Neural progenitor cell (in vitro differentiated cells): Measurements from ENCODE around the gene PPP4C. TPM values are rescaled to one million over a fixed set of nuclear protein-coding genes. Genes with fewer than 3 reads are reported as not detected.

Experiments used
- DNase-seq: peaks from one replicate; pipeline ENCODE4 v3.0.0-alpha.2; 2016; ENCODE audit warnings: low spot score
- H2AFZ ChIP-seq: fragments of 200-600 bp; sonication (generic); replicated peaks from 2 replicates; pipeline ENCODE4 v1.6.1; 2016; ENCODE audit warnings: antibody characterized with exemption
- H3F3A ChIP-seq: fragments of 200-600 bp; sonication (generic); 2 replicates; pipeline ENCODE4 v1.6.1; 2016; ENCODE audit warnings: antibody characterized with exemption, low read depth
- H3K27ac ChIP-seq: fragments of 200-600 bp; sonication (generic); 2 replicates; pipeline ENCODE4 v1.5.1; 2016; ENCODE audit warnings: mild to moderate bottlenecking
- H3K27me3 ChIP-seq: fragments of 200-600 bp; sonication (generic); 2 replicates; pipeline ENCODE4 v1.6.1; 2016; ENCODE audit warnings: mild to moderate bottlenecking, moderate library complexity
- H3K36me3 ChIP-seq: fragments of 200-600 bp; sonication (generic); 2 replicates; pipeline ENCODE4 v1.5.1; 2016
- H3K4me1 ChIP-seq: fragments of 200-600 bp; sonication (generic); 2 replicates; pipeline ENCODE4 v1.6.1; 2016; ENCODE audit warnings: mixed run types
- H3K4me2 ChIP-seq: fragments of 200-600 bp; sonication (generic); 2 replicates; pipeline ENCODE4 v1.6.1; 2016
- H3K4me3 ChIP-seq: fragments of 200-600 bp; sonication (generic); 2 replicates; pipeline ENCODE4 v1.5.1; 2016
- H3K79me2 ChIP-seq: fragments of 200-600 bp; sonication (generic); 2 replicates; pipeline ENCODE4 v1.6.1; 2016; ENCODE audit warnings: low read depth
- H3K9ac ChIP-seq: fragments of 200-600 bp; sonication (generic); 2 replicates; pipeline ENCODE4 v1.6.1; 2016
- H3K9me3 ChIP-seq: fragments of 200-600 bp; sonication (generic); 2 replicates; pipeline ENCODE4 v1.5.1; 2016; ENCODE audit warnings: low read depth
- H4K20me1 ChIP-seq: fragments of 200-600 bp; sonication (generic); 2 replicates; pipeline ENCODE4 v1.6.1; 2016; ENCODE audit warnings: low read depth
- H3K27ac Mint-ChIP-seq: 3 replicates; pipeline ENCODE4 v1.8.0; 2021; ENCODE audit warnings: mixed read lengths
- H3K27me3 Mint-ChIP-seq: 2 replicates; pipeline ENCODE4 v1.8.0; 2022; ENCODE audit warnings: low read depth, mild to moderate bottlenecking, inconsistent platforms, moderate library complexity, mixed read lengths; ENCODE audit not compliant: insufficient read depth
- H3K36me3 Mint-ChIP-seq: 3 replicates; pipeline ENCODE4 v1.8.0; 2021; ENCODE audit warnings: mixed read lengths
- H3K4me1 Mint-ChIP-seq: 3 replicates; pipeline ENCODE4 v1.8.0; 2021; ENCODE audit warnings: mixed read lengths
- H3K4me3 Mint-ChIP-seq: 3 replicates; pipeline ENCODE4 v1.8.0; 2021; ENCODE audit warnings: mild to moderate bottlenecking, moderate library complexity, mixed read lengths
- H3K9me3 Mint-ChIP-seq: 3 replicates; pipeline ENCODE4 v1.8.0; 2020; ENCODE audit warnings: mixed read lengths
- EZH2 ChIP-seq: fragments of 200-600 bp; sonication (generic); IDR thresholded peaks from 2 replicates; pipeline ENCODE4 v1.6.1; 2017; ENCODE audit warnings: antibody characterized with exemption, mild to moderate bottlenecking, moderate library complexity
- EZH2phosphoT487 ChIP-seq: fragments of 200-600 bp; sonication (generic); IDR thresholded peaks from 2 replicates; pipeline ENCODE4 v1.6.1; 2017; ENCODE audit warnings: antibody characterized with exemption
- total RNA-seq: library from RNA; depleted of rRNA; stranded (reverse); fragments of >200 nt; gene quantifications from 2 replicates; pipeline ENCODE4 v1.2.3, GENCODE V29; 2015; ENCODE audit warnings: low replicate concordance
- TF ChIP-seq, protein P1 (sequence below): fragments of 200-600 bp; sonication (generic); IDR thresholded peaks from 2 replicates; pipeline ENCODE4 v1.5.1; 2017; ENCODE audit warnings: antibody characterized with exemption, mild to moderate bottlenecking

Gene PPP4C
- total RNA-seq, 1 donor from 2014 or later = 93.3 TPM

DNA sequence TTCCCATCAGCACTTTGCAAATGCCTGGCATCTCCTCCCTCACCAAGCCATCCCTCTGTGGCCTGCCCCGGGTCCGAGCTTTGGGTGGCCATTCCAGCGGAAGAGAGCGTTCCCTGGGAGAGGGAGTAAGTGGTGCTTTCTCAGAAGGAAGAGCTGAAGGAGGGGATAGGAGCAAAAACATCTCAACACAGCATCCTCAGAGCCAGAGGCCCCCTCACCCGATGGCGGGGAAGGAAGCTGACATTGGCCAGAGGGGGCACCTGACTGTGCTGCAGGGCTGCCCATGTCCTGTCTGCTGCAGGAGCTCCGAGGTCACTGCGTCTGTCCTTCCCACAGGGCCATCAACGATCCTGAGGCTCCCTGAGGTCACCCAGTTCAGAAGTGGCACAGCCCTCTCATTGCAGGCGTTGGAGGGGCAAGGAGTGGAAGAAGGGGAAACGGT lies 44.3 kb upstream of the PPP4C start:
- Mint-ChIP-seq H3K4me3 (peak overlapping the region; percentile 86), H3K27ac (no peak overlapping the region), H3K9me3 (peaks cover 2% of the 10 kb centered on the region), H3K4me1 (peaks cover 37% of the 10 kb centered on the region), H3K27me3 (peaks cover 17% of the 10 kb centered on the region), H3K36me3 (no peaks in the 10 kb centered on the region)
- H3K27me3 ChIP-seq = peaks cover 42% of the 10 kb centered on the region
- peaks cover 37% of the 10 kb centered on the region for H4K20me1 ChIP-seq
- no peak overlapping the region for H3K27ac ChIP-seq
- no peaks in the 10 kb centered on the region for H3K79me2 ChIP-seq
- peak overlapping the region; percentile 87 for H3K4me3 ChIP-seq
- peaks cover 18% of the 10 kb centered on the region for H3F3A ChIP-seq
- no peak overlapping the region for H3K9ac ChIP-seq
- no peaks in the 10 kb centered on the region for H3K9me3 ChIP-seq
- no peak for DNase-seq
- H3K4me1 ChIP-seq = peaks cover 21% of the 10 kb centered on the region
- peak overlapping the region; percentile 100 for H3K4me2 ChIP-seq
- peak overlapping the region; percentile 63 for H2AFZ ChIP-seq
- no peaks in the 10 kb centered on the region for H3K36me3 ChIP-seq
- TF ChIP-seq, protein P1, sequence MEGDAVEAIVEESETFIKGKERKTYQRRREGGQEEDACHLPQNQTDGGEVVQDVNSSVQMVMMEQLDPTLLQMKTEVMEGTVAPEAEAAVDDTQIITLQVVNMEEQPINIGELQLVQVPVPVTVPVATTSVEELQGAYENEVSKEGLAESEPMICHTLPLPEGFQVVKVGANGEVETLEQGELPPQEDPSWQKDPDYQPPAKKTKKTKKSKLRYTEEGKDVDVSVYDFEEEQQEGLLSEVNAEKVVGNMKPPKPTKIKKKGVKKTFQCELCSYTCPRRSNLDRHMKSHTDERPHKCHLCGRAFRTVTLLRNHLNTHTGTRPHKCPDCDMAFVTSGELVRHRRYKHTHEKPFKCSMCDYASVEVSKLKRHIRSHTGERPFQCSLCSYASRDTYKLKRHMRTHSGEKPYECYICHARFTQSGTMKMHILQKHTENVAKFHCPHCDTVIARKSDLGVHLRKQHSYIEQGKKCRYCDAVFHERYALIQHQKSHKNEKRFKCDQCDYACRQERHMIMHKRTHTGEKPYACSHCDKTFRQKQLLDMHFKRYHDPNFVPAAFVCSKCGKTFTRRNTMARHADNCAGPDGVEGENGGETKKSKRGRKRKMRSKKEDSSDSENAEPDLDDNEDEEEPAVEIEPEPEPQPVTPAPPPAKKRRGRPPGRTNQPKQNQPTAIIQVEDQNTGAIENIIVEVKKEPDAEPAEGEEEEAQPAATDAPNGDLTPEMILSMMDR = no peak
- TF ChIP-seq EZH2phosphoT487 = no peak
- no peak for TF ChIP-seq EZH2

DNA sequence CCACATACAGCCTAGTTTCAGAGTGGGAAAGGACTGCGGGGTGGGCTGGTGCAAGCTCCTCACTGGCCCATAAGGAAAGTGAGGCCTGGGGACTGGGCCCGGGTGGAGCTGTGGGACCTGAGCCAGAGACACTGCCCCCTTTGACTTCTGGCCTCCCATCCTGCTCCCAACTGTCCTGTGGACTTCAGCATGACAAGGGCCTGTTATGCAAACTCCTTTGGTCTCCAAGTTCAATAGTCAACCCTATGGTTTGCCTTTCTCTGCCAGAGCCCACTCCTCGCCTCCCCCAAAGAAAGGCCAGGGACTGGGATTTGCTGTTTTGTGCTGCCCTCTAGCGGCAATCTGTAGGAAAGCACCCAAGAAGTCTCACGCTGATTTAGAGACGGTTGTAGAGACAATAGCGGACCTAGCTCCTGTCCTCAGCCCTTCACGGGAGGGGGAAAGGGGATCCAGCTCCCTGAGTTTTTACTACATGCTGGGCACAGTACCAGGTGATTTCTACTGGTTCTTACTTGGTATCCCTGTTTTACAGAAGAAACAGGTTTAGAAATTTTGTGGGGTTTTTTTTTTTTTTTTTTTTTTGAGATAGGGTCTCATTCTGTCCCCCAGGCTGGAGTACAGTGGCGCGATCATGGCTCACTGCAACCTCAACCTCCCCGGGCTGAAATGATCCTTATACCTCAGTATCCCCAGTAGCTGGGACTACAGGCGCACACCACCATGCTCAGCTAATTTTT lies 43.5 kb upstream of the PPP4C start:
- H4K20me1 ChIP-seq = peaks cover 31% of the 10 kb centered on the region
- peaks cover 37% of the 10 kb centered on the region for H3K4me1 Mint-ChIP-seq
- no peak overlapping the region for H2AFZ ChIP-seq
- no peaks in the 10 kb centered on the region for H3K9me3 ChIP-seq
- peaks cover 2% of the 10 kb centered on the region for H3K9me3 Mint-ChIP-seq
- no peak overlapping the region for H3K9ac ChIP-seq
- no peak overlapping the region for H3K27ac ChIP-seq
- peaks cover 46% of the 10 kb centered on the region for H3K27me3 ChIP-seq
- TF ChIP-seq, protein P1 = peak; percentile 91
- TF ChIP-seq EZH2 = no peak
- peak; percentile 27 for TF ChIP-seq EZH2phosphoT487
- H3K4me3 Mint-ChIP-seq = peak overlapping the region; percentile 83
- peaks cover 18% of the 10 kb centered on the region for H3F3A ChIP-seq
- no peak overlapping the region for H3K4me3 ChIP-seq
- H3K79me2 ChIP-seq = no peaks in the 10 kb centered on the region
- H3K27me3 Mint-ChIP-seq = peaks cover 14% of the 10 kb centered on the region
- no peaks in the 10 kb centered on the region for H3K36me3 ChIP-seq
- H3K4me2 ChIP-seq = peak overlapping the region; percentile 100
- peaks cover 21% of the 10 kb centered on the region for H3K4me1 ChIP-seq
- peak overlapping the region; percentile 66 for H3K27ac Mint-ChIP-seq
- peak; percentile 83 for DNase-seq
- no peaks in the 10 kb centered on the region for H3K36me3 Mint-ChIP-seq

DNA sequence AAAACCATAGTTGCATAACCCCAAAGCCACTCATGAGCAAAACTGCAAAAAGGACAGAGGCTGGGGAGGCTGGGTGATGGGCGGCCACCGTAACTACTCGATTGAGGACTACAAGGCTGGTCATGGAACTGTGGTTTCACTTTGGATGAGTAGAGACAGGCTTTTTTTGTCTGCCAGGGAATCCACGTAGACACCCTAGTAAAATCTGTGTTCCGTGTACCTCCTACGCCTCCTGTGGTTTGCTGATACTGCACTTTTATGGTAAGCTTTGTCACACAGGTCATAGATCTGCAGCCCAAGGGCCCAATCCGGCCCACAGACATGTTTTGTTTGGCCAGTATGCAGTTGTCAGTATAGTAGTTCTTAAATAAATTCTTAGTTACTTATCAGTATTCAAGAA lies 42.5 kb upstream of the PPP4C start:
- TF ChIP-seq EZH2 (no peak), EZH2phosphoT487 (no peak)
- TF ChIP-seq, protein P1 = no peak

More for the DNA sequence above, 42.5 kb upstream of the PPP4C start:
- Mint-ChIP-seq H3K4me3 (no peak overlapping the region), H3K9me3 (peaks cover 2% of the 10 kb centered on the region), H3K36me3 (no peaks in the 10 kb centered on the region), H3K27ac (no peak overlapping the region), H3K27me3 (peaks cover 12% of the 10 kb centered on the region), H3K4me1 (peaks cover 27% of the 10 kb centered on the region)
- Histone ChIP-seq H3K4me2 (no peak overlapping the region), H4K20me1 (peaks cover 21% of the 10 kb centered on the region), H3K9me3 (no peaks in the 10 kb centered on the region), H3K4me1 (peaks cover 16% of the 10 kb centered on the region), H3K36me3 (no peaks in the 10 kb centered on the region), H2AFZ (no peak overlapping the region), H3K27me3 (peaks cover 46% of the 10 kb centered on the region), H3K79me2 (no peaks in the 10 kb centered on the region), H3K4me3 (no peak overlapping the region), H3K9ac (no peak overlapping the region), H3K27ac (no peak overlapping the region), H3F3A (peaks cover 18% of the 10 kb centered on the region)
- no peak for DNase-seq
